Thyroid gland (tissue), 4 donors: ENCODE results near the gene DPP4.

Experiments
- CTCF ChIP-seq, 6 experiments: fragments of 200-600 bp in 3 of 6; fragments of 450-650 bp in 3 of 6; sonication (generic) in 3 of 6; IDR thresholded peaks; one replicate each; pipeline ENCODE4 v1.5.1; 2016 to 2019; ENCODE audit warnings: antibody characterized with exemption in 6 of 6, mild to moderate bottlenecking in 2 of 6, inconsistent platforms in 1 of 6, moderate library complexity in 1 of 6
- POLR2A ChIP-seq, 2 donors: fragments of 450-650 bp; IDR thresholded peaks; one replicate each; pipeline ENCODE4 v1.6.1; 2017; ENCODE audit warnings: antibody characterized with exemption in 2 of 2, mild to moderate bottlenecking in 2 of 2, moderate library complexity in 1 of 2

DNA sequence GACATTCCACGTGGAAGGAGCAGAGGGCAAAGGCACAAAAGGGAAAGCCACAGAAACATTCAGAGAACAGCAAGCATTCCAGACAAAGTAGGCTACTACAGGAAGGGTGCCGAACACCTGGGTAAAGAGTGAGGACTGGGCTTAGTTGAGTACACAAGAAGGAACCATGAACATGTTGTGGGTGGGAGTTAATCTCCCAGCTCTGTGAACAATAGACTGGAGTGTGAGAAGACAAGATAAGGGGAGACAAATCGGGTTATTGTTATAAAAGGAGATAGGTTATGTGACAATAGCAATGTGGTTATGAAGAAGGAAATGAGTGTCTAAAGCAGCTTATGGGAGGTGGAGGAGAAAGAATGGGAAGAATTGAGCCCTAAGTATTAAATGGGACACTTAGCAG is 70.0 kb downstream of the DPP4 start:
- TF ChIP-seq CTCF (IDR thresholded peaks at IDR 0.05) (no peak), POLR2A (IDR thresholded peaks at IDR 0.05) (no peak)
